GM21381 (cell line): ENCODE results near the gene PHACTR2.

Source experiments
- ATAC-seq: cut with Tn5 transposase; IDR thresholded peaks from one replicate; pipeline ENCODE4 v1.9.1; 2021; ENCODE audit warnings: mild to moderate bottlenecking, moderate library complexity; ENCODE audit not compliant: unreplicated experiment

PHACTR2 gene

DNA sequence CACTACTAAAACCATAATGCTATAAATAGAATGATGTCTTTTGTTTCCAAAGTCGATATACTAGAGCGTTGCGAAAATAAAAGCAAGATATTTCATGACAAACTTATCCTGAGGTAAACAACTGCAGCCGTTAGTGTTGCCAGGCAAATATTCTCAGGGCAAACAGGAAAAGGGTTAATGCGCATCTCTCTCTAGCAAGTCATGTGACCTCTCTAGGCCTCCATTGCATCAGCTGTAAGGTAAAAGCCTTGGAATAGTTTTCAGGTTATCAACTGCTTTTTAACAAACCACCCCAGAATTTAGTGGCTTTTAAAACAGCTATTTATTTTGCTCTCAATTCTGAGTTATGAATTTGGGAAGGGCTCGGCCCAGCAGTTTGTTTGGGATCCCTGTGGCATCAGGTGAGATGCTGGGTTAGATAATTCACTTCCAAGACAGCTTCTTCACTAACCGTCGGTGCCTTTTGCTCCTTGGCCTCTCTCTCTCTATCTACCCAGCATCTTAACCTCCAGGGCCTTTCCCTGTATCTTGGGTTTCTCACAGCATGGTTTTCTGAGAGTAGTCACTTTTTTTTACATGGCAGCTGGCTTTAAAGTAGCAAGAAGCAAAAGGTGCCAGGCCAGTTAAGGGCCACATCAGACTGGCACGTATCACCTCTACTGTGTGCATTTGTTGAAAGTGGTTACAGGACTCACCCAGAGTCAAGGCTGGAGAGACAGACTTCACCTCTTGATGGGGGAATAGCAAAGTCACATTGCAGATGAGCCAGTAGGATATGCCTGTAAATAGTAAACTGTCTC, 126.2 kb downstream of the PHACTR2 start:
- ATAC-seq, result no peak

DNA sequence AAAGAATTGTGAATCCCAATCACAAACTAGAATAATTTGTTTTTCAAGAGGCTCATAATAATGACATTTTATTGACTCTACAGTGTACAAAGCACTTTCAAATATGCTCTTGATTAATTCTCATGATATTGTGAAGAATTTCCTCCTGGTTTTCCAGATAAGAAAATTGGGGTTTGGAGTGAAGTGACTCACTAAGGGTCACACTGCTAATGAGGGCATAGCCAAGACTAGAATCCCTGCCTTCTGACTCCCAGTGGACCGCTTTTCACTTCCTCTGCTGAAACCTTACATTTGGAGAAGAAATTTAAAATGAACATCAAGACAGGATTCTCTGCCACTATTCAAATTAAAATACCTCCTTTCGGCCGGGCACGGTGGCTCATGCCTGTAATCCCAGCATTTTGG, 127.1 kb downstream of the PHACTR2 start:
- no peak for ATAC-seq

DNA sequence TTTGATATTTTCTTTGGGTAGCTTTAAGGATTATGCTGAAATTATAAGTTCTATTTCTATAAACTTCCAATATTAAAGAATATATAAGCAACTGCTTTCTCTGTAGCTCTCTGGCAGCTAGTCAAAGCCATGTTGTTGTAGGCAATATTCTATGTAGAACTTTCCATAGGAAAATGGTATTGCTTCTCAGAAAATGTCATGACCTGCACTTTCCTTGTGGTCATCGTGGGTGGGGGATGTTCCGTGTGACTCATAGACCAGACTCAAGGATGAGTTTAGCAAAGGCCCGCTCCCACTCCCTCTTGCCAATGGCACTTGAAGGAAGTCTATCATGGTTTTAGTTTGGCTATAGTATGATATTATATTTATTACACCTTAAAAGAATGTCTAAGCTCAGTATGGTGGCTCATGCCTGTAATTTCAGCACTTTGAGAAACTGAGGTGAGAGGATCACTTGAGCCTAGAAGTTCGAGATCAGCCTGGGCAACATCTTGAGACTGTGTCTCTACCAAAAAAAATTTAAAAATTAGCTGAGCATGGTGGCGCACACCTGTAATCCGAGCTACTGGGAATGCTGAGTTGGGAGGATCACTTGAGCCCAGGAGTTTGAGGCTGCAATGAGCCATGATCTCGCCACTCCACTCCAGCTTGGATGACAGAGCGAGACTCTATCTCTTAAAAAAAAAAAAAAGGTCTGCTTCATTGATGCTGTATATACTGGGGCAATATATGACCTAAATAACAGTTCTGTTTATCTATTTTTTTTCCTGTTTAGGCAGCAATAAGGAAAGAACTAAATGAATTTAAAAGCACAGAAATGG, 128.7 kb downstream of the PHACTR2 start:
- no peak for ATAC-seq

DNA sequence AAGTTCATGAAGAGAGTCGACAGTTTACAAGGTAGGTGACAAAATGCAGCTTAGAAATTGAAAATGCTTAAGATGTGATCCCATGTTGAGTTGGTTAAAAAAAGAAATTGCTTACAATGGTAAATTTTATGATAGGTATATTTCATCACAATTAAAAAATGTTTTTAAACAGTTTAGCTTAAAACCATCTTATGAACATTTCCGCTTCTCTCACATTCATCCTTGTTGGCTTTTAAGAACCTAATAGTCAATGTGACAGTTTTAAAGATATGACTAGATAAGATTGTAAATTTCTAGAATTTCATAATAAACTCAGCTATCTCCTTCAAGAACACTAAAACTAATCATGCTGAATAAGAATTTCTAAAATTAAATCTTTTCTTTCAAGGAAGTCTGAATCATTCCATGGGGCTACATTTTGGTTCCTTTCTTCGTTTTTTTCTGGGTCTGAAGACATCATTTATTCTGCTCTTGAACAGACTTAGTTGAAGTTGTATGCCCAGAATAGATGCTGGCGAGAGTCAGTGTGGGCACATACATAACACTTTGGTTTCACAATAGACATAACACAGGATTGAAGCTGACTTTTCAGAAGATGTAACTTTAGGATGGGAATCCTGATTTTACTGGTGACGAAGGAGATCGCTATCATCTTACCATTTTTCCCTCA, 129.5 kb downstream of the PHACTR2 start:
- no peak for ATAC-seq

DNA sequence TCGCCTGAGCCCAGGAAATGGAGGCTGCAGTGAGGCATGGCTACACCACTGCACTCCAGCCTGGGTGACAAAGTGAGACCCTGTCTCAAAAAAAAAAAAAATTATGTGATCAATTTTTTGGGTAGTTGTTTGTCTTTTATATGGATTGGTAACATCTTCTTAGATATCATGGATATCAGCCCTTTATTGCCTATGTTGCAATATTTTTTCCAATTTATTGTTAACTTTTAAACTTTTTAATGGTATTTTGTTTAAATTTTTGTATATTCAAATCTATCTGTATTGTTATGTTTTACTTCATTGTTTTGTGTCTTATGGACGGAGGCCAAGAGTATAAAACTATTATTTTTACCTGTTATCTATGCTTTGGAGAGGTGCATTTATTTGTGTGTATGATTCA, 133.0 kb downstream of the PHACTR2 start:
- ATAC-seq, result no peak

DNA sequence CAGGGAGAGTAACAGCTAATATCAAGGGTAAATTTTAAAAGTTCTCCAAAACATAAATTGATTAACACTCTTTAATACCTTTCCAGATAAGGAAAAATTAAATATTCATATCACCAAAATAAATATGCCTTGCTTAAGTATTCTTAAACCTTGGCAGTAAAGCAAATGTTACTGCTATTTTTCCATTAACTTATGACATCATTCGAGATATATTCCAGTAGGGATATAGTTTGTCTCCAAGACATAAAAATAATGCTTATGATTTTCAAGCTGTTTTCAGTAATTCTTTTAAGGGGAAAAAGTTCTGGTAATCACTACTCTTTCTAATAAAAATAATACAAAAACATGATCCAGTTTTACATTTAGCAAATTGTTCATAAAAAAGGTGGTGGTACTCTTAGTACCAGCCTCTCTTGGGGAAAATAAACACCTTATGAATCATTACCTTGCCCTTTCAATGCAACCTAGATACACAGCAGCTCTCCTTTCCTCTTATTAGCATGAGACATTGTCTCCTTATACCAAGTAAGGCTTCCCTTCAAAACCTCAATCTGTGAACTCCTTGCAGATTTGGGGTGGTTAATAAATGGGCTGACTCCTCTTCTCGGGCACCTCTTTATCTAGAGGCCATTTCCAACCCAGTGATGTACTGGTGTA, 133.9 kb downstream of the PHACTR2 start:
- ATAC-seq, result no peak

DNA sequence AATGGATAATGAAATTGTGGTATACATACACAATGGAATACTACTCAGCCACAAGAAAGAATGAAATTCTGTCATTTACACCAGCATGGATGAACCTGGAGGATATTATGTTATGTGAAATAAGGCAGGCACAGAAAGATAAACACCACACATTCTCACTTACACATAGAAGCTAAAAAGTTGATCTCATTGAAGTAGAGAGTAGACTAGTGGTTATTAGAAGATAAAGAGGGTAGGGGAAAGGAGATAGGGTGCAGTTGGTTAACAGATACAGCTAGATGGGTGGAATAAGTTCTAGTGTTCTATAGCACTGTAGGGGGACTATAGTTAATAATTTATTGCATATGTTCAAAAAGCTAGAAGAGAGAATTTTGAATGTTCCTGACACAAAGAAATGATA, 139.9 kb downstream of the PHACTR2 start:
- no peak for ATAC-seq

DNA sequence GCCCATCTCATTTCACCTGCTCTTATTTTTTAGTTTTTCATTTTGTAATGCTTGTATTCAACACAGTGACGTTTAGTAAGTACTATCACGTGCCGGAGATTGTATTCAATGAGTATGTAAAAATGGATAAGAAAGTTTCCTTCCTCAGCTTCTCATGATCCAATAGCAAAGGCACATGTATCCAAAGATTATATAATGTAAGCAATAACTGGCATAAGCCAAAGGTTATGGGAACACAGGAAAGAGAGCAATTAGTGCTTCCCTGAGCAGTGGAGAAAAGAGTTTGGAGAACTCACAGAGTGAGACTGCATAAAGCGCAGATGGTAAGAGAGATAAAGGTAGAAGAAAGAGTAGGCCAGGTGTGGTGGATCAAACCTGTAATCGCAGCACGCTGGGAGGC, 143.6 kb downstream of the PHACTR2 start:
- ATAC-seq, result no peak

DNA sequence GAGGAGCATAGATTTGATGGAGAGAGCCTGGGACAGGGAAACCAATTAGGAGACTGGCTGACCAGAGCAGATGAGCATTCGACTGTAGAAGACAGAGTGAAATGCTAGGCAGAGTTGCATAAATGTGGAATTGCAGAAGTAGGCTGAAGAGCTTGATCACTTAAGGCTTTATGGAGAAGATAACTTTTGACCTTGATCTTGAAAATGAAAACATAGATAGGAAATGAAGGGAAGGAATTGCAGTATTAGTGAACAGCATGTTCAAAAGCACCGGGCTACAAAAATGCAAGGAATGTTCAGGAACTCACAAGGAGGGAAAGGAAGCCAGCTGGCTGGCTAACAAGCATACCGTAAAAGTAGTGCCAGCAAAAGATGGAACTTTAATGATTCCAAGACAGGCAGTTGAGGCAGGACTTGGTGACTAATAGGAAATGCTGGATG, 144.8 kb downstream of the PHACTR2 start:
- ATAC-seq, result no peak

DNA sequence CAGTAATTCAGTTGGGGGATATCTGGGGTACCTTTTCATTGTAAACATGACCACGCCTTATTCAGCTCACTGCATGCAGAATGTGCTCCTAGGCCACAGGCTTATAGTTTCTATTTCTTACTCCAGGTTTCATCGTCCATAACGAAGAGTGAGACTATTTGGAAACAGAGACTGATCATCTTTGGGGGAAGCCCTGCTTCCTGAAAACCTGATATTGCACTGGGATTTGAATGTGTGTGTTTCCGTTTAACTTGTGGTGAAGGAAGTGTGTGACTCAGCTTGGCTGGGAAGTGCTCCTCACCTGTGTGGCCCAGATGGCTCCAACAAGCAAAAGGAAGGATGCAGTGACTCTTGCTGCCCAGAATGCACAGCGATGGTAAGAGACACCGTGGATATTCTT, 145.8 kb downstream of the PHACTR2 start:
- no peak for ATAC-seq

DNA sequence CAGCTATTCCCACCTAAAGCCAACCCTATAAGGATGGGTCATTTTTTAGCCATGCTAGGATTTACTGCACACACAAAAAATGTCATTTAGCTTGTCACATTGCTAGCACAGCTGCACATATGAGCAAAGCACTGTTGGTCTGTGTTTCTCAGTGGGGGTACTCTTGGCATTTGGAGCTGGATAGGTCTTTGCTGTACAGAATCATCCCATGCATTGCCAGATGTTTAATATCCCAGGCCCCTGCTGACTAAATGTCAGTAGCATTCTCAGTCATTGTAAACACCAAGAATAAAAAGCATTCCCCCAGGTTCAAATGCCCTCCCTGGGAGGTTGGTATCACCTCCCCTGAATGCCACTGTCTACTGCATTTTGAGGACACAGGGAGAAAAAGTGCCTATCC, 150.8 kb downstream of the PHACTR2 start:
- no peak for ATAC-seq

DNA sequence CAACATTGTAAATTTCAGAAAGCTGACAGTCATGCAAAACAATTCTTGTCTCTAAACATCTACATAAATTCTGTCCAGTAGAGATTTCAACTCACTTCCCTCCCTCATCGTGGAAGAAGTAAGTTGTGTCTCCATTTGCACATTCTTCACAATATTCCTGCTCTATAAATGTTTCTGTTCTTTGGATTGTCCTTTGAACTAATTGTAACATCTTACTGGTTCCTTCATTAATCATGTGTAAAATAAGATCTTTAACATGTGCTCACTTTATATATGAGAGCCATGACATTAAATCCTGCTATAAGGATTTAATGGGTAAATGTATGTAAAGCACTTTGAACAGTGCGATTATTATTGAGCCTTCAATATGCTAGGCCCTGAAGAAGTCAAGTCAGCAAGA, 158.4 kb downstream of the PHACTR2 start:
- ATAC-seq, result no peak

DNA sequence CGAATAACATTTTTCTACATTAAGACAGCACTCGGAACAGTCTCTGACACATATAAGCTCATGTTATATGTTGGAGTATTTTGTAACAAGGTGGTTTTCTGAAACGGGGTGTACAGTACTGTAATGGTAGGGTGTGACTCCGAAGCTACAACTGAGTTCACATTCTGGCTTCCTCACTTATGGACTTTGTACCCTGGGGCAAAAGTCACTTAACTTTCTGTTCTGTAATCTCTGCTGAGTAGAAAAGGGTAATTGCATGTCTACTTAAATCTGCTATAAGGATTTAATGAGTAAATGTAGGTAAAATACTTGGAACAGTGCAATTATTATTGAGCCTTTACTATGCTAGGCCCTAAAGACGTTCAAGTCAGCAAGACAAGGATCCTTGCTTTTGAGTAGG, 160.6 kb downstream of the PHACTR2 start:
- no peak for ATAC-seq

DNA sequence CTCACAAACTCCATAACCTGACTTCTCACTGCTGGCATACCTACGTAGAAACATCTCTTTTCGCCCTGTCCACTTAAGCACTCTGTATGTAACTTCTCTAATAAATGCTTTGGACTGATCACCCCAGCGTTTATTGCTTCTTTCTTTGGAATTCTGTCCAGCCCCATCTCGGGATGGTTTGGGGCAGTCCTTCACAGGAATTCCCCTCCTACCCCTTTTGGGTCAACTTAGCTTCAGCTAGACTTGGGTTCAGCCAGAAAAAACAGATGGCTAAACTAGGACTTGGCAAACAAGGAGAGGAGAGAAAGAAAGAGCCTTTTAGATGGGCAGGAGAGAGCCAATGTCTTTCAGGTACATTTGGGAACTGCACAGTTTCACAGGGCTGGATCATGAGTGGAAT, 161.4 kb downstream of the PHACTR2 start:
- no peak for ATAC-seq

DNA sequence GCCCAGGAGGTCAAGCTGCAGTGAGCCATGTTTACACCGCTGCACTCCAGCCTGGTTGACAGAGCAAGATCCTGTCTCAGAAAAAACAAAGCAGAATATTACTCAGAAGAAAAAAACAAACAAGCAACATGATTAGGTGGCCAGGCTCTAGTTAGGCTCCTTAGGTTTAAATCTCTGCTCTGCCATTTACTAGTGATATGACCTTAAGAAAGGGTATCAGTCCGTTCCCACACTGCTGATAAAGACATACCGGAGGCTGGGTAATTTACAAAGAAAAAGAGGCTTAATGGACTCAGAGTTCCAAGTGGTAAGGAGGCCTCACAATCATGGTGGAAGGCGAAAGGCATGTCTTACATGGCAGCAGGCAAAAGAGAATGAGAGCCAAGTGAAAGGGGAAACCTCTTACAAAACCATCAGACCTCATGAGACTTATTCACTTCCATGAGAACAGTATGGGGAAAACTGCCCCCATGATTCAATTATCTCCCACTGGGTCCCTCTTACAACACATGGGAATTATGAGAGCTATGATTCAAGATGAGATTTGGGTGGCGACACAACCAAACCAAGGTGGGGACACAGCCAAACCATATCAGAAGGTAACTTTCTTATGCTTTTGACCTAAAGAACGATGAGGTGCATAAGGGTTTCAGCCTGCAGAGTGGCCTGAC, 163.0 kb downstream of the PHACTR2 start:
- ATAC-seq, result no peak

DNA sequence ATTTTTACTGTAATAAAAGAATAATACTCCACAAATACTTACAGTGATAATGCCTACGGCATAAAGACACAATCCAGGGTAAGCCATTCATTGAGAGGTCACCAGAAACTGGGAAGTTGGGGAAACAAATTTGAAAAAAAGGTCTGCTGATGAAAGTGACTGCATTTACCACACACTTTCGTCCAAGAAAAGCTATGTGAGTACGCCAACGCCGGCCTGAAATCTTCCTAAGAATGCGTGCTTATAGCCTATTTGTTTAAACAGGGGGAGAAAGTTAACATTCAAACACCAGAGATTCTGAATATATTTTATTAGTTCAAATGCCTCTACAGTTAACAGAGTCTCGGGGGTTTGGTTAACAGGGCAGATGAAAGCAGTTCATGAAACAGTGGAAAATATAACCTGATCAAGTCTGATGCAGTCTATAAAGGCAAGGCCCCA, 164.7 kb downstream of the PHACTR2 start:
- ATAC-seq, result no peak

DNA sequence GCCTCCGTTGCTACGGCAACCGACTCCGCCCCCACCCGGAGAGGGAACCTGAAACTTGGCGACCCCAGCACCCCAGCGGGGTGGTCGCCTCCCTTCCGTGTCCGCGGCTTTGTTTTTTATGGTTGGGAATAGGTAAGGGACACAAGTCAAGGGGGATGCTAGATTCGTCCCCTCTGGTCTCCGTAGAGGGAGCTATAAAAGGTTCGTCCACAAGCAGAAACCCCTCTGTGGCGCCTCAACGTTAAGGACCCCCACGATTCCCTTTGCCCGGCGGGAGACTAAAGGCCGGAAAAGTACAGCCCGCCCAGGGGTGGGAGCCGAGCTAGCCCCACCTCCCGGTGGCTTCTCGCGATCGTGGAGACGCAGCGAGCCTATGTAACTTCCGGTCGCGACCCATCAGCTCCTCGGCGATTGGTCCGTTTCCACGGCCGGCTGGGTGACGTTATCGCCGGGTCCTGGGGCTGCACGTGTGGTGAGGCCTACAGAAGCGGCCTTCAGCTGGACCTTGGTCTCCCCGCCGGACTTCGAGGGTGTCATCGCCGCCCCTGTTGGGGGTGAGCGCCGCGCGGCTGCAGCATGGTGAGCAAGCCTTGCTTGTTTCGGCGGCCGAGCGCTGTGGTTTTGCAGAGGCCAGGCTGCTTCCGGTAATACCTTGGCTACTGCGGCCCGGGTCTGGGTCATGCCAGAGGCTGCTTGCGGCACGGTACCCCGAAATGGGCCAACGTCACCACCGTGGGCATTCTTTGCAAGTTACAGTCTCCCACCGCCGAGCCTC, 165.3 kb downstream of the PHACTR2 start, which contains the start of gene LTV1:
Gene LTV1, plus strand, starts transcription at position 437 of the 775 bp plus-strand sequence. Its CDS starts 140 bp downstream, at position 577.
- peak; percentile 100 for ATAC-seq

DNA sequence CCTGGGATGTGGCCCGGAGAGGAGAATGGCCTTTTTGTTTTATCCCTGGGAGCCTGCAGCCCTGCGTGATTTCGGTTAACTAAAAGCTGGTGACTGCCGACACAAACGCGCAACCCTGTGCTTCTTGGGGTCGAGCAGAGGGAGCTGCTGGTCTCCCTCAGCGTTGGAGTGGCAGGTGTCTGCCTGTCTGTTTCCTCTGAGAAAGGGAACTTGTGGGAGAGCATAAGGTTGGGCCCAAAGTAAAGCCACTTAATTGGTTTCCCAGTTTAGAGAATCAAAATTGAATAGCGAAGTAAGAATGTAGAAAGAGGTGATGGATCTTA, 165.9 kb downstream of the PHACTR2 start:
- ATAC-seq, result peak; percentile 13

DNA sequence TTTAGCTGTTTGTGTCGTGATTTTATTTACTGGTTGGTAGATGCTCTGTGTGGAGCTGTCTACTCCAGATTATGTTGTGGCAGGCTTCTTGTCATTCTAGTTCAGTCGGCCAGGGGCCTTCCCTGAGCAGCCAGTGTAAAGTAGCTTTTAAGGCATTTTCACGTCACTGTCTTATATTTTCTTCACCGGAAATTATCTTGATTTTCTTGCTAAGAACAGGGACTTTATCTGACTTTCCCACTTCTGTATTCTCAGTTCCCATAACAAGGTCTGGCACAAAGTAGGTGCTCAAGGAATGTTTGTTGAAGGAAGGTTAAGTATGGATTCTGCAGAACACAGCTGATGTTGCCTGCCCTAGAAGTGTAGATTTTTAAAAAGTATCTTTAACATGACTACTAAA, 166.2 kb downstream of the PHACTR2 start:
- ATAC-seq, result no peak

DNA sequence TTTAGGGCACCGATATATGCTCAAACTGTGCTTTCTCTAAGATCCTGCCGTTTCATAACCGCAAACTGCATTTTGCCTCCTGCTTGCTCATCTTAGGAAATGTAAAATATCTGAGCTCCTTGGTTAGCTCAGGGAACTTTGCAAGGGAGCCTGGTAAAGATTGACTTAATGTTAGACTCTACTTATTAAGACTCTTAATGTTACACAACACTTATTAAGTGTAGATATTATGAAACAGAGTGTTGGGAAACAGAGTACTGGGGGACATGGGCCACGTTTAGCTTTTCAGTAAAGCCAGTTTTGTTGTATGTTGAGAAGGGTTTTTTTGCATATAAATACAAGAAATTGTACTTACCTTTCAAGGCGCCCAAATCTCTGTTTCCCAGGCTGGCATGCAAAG, 167.3 kb downstream of the PHACTR2 start:
- ATAC-seq, result no peak
